NCI-H2107 treated with DMSO at 0.1 percent for 48 hours (cell line): Measurements from ENCODE around the gene CRYGC.

ENCODE experiments used
- DNase-seq: peaks from one replicate; lab custom pipeline; 2025; ENCODE audit not compliant: unreplicated experiment; lab: John Stamatoyannopoulos, UW

Gene CRYGC, protein sequence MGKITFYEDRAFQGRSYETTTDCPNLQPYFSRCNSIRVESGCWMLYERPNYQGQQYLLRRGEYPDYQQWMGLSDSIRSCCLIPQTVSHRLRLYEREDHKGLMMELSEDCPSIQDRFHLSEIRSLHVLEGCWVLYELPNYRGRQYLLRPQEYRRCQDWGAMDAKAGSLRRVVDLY

DNA sequence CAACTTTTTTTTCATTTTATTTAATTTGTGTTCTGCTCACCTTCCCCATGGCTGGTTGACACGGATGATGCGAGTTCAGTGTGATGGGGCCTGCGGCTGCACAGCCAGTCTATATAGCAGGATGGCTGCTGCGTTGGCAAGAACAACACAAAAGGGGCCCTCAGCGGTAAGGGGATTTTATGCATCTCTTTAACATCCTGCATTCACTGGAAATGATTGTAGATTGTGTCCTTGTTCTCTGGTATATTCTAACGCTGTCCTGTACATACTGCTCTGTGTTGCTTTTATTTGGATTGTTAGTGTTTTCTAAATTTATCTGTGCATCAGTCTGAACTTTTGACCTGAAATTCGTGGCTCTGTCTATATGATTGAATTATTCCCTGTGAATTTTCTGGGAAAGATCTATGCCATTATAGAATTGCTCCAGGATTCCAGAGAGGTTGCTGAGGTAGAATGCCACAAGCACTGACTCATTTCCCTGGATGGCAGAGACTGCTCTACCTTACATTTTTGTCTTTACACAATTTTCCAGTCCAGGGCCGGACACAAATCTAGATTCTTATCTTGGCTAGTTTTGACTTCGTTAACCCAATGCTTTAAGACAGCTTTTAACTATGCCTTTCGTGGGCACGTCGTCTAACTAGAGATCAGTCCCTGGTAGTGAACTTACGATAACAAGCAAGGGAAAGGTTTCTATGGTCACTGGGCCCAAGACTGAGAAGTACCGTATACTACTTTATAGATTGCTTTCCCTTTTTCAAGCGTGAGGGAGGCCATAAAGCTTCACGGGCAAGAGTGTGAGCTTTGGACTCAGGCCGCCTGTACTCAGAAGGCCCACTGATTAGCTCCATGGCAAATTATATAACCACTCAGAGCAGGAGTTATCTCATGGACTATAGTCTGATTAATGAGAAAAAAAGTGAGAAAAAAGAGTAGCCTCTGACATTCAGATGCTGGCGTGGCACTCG is at the start of gene CRYGC:
TSS of gene CRYGC (minus strand) at position 85 of the 968 bp plus-strand sequence. CDS start at position 49, 36 bp downstream.
- DNase-seq, result no peak

DNA sequence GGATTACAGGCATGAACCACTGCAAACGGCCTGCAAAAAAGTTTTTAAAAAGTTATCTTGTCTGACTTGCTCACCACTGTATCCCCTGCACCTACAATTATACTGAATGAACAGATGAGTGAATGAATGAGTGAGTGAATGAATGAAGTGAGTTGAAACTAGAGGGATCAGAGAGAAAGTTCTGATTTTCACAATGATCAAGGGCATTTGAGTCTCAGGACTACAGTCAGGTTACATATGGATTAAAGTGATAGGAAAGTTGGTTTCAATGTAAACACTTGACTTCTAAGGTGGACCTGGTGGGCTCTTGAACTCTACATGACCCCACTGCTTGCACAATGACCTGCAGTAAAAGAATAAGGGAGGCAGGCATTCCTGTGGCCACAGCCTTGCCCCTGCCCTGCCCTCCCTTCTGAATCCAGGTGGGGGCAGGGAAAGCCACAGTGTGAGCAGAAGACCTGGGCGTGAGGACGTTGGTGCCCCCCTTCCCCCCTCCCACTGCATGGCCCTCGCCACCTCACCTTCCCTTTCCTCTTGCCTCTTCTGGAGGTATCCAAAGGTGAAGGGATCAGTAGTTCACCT is 49.5 kb upstream of the CRYGC start:
- no peak for DNase-seq

DNA sequence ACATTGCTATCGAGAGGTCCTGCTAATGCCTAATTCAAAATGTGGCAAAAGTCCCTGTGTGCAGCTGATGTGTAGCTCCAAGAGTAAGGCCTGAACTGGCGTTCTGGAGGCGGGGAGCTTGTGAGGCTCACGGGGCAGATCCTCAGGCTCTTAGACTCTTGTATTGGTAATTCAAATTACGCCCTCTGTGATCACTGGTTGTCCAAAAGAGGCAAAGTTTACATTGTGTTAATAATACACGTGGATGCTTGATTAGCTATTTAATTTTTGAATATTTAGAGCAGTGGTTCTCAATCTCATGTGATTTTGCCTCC is 46.2 kb upstream of the CRYGC start:
- no peak for DNase-seq

DNA sequence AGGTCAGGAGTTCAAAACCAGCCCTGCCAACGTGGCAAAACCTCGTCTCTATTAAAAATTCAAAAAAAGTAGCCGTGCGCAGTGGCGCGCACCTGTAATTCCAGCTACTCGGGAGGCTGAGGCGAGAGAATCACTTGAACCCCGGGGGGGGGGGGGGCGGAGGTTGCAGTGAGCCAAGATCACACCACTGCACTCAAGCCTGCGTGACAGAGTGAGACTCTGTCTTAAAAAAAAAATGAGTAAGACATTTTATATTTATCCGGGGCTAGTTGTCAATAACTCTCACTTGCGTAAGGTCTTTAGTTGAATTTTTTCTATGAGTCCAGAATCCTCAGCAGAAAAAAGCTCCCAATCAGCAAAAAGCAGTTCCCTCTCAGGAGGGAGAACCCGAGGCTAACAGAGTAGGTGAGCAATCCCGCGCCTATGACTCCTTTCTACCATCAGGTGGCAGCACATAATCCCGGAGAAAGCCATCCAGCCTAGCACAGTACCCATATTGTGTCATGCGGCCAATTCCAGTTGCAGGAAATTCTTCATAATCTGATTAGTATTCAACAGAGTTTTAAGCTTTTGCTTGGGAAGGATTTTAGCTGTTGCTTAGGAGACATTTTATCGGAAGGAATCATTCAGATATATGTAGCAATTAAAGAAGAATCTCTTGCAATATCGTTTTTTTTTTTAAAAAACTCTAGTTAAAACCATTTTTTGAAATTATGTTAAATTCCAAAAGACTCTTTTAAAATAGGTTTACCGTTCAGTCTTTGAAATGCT is 45.6 kb upstream of the CRYGC start:
- peak; percentile 70 for DNase-seq

DNA sequence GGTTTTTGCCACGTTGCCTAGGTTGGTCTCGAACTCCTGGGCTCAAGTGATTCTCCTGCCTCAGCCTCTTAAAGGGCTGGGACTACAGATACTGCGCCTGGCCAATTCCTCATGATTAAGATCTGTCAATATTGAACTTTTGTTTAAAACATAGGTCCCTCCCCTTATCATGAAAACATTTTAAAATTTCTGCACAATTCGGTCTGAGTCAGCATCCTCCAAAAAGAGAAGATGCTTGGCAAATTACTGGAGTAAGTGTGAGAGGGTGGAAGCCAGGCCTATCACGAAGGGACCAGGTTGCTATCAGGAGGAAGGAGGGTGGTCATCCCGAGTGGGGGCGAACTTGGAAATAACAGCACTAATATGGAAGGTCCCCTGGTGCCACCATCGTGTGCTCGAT is 44.5 kb upstream of the CRYGC start:
- no peak for DNase-seq

DNA sequence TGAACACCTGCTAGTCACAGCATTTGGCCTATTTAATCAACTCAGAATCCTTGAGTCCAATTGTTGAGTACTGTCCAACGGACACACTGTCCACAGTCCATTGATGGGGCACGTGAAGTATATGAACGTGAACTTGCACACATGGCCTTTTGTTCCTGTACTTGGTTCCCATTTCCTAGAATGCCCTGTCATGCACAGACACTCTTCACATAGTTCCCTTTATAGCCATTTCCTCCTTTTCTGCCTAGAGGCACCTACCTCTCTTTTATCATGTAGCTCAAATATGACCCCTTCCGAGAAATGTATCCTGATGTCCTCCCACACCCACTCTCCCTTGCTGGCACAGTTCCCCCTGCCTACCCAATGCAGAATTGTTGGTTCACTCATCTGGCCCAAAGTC is 42.5 kb upstream of the CRYGC start:
- DNase-seq, result no peak

DNA sequence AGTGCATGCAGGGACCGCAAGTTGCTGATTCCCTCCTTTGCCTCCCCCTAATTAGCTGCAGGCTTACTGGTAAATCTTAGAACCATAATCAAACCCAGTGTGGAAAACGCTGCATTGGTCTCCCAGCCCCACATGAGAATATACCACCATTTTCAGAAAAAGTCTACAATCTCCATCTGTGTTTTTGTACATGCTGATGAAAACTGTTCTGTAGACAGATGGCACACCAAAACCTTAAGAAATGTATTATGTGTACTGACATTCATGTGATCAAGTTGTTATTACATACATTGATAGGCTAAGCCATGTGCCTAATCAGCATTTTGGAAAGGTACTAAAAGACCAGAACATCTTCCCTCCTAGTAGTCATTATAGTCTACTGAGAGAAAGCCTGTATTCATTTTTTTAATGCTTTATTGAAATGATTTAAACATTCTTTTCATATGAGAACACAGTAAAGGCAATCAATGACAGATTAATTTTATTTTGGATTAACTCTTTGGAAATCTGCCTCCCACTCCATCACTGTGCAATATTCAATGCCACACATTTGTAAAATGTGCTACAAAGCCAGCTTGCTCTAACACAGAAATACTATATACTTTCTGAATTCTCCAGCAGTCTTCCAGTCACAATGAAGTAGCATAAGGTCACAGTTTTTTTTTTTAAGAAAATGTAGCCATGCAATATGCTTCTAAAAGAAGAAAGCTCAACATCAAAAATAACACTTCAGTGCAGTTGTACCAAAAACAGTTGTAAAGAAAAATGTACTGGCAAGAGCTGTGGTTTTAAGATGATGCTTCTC is 35.5 kb upstream of the CRYGC start:
- DNase-seq, result no peak

DNA sequence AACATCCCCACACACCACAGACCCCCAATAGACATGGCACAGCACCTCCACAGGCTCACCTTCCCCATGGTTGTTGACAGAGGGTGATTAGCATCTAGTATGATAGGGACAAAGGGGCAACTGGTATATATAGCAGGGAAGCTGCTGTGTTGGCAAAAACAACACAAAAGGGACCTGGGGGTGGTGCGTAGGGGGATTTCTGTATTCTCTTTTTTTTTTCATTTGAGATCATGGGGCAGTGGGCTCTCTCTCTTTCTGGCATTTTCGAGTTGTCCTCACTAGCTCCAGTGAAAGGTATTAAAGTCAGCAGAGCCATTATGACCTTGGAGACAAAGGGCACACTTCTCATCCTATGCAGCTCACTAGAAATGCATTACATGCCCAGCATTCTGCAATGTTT is 33.9 kb upstream of the CRYGC start, which contains the start of gene CRYGA:
TSS of gene CRYGA (minus strand) at position 101 of the 400 bp plus-strand sequence. CDS start at position 68, 33 bp downstream.
- DNase-seq, result no peak

DNA sequence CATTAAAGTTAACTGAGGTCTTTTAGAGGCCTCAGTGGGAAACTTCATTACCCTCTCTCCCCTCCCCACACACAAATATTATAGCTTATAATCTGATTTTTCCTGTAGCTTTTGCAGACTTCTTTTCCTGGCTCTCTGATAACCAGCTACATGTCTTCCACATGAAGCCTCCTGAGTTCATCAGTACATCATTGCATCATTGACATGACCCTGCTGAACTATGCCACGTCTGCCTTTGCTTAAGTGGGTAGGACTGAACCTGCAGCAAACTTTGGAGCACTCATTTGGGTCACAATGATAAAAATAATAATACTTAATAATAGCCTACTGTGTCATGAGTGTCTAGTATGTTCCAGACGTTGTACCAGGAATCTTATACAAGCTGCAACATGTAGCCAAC is 26.8 kb upstream of the CRYGC start:
- no peak for DNase-seq

DNA sequence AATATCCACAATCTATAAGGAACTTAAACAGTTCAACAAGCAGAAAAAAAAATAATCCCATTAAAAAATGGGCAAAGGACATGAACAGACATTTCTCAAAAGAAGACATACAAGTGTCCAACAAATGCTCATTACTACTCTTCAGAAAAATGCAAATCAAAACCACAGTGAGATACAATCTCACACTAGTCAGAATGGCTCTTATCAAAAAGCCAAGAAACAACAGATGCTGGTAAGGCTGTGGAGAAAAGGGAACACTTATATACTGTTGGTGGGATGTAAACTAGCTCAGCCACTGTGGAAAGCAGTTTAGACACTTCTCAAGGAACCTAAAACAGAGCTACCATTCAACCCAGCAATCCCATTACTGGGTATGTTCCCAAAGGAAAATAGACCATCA is 23.5 kb upstream of the CRYGC start:
- DNase-seq, result no peak

DNA sequence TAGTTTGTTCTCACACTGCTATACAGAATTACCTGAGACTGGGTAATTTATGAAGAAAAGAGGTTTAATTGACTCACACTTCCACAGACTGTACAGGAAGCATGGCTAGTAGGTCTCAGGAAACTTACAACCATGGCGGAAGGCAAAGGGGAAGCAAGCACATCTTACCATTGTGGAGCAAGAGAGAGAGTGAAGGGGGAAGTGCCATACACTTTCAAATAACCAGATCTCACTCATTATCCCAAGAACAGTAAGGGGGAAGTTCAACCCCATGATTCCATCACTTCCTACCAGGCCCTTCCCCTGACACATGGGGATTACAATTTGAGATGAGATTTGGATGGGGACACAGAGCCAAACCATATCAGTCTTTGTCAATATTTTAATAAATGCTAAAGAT is 21.3 kb upstream of the CRYGC start:
- no peak for DNase-seq

DNA sequence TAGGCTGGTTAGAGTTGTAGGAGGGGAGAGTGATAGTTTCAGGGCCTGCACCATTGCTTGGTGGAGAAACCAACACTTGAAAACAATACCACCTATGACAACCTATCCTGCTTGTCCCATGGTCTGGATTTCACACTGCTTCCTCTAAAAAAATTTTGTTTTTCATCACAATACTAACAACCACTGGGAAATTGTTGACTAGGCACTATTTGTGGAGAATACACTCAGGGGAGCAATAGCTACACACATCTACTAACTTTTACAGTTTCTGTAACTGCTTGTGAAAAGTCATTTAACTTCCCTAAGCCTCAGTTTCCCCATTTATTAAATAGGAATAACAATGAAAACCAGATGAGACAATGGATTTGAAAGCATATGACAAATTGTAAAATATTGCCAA is 20.5 kb upstream of the CRYGC start:
- DNase-seq, result no peak

DNA sequence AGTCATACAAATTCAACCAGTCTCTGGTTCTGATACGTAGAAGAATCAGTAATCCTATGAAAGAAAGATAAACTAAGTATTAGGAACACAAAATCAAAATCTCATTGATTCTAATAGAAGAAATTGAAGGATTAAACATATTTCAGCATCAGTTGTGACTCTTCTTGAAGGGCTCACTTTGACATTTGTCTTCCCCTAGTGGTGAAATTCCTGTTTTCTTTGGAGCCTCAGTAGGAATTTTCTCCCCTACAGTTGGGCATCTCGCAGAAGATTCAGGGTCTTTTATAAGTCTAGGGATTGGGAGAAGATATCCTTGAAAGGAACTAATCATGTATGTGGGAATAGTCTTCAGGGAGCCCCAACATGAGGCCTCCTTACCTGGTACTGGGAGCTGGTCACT is 19.2 kb upstream of the CRYGC start:
- DNase-seq, result no peak

DNA sequence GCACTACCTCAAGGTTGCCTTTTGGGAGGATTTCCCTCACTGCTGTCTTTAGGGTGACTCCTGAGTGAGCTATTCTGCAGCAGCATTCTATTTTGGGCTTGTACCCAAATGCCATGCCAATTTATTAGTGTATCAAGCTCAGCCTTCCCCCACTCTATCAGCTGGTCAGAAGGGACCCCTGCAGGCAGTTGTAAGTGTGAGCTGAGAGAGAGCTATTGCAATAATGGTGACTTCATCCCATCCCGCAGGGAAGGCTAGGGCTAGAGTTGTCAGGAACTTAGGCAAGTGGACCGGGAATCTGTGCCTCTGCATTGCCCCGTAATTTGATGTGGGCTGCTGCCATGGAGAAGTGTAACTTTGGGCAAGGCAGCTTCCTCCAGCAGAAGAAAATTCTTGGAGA is 18.1 kb upstream of the CRYGC start:
- DNase-seq, result no peak

DNA sequence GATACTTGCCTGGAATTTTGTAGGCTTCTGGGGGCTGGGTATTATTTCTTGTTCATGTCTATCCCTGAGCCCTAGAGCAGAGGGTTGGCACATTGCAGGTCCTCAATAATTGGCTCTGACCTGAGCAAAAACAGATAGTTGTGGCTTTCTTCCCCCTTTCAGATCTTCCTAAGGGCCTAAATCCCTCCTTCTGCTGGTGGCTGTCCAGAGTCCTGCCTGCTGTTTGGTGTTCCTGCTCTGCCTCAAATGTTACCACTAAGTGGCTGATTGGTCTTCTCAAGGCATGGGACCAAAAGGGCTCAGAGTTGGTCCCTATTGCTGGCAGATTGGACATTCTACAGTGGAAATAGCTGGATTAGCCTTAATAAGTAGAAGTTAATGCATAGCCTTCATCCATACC is 17.4 kb upstream of the CRYGC start:
- DNase-seq, result no peak

DNA sequence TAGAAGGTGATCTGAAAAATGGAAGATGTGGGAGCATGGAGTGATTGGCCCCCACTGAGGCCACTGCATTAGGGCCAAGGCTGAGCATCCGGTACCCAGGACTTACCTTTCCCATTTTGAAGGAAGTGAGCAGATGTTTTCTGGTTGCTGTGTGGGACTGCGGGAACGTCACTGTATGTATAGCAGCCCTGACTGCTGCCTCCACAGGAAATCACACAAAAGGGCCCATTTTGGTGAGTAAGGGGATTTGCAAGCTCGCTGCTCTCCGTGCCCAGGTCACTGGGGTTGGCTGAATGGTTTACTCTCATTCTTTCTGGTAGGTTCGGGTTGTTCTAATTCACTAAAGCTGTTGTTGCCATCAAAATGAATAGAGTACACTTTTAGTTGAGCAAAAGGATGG is 16.4 kb upstream of the CRYGC start, which contains the start of gene CRYGB:
TSS of gene CRYGB (minus strand) at position 153 of the 400 bp plus-strand sequence. CDS start at position 115, 38 bp downstream.
- DNase-seq, result no peak

DNA sequence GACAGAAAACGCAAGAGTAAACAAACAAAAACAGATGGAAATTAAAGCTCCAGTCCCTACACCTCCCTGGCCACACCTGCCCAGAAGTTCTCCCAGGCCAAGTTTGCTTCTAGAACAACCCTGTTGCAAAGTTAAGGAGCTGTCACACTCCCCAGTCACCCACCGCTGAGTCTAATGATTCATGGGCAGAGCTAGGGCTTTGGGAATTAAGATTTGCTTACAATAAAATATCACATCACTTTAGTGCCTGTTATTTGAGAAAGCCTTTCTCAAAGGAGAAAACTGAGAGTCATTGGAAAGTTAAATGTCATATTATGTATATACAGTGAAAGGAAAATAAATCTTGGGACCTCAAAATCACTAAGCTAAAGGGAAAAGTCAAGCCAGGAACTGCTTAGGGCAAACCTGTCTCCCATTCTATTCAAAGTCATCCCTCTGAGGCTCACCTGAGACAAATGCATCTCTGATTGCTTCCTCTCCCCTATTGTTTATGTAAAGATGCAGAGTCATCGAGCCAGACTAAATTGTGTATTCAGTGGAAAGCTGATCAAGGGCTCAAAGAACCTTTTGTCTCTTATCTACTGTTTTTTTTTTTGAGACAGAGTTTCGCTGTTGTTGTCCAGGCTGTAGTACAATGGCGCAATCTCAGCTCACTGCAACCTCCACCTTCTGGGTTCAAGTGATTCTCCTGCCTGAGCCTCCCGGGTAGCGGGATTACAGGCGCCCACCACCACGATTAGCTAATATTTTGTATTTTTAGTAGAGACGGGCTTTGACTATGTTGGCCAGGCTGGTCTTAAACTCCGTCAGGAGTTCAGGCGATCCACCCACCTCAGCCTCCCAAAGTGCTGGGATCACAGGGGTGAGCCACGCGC is 13.5 kb upstream of the CRYGC start:
- peak; percentile 20 for DNase-seq

DNA sequence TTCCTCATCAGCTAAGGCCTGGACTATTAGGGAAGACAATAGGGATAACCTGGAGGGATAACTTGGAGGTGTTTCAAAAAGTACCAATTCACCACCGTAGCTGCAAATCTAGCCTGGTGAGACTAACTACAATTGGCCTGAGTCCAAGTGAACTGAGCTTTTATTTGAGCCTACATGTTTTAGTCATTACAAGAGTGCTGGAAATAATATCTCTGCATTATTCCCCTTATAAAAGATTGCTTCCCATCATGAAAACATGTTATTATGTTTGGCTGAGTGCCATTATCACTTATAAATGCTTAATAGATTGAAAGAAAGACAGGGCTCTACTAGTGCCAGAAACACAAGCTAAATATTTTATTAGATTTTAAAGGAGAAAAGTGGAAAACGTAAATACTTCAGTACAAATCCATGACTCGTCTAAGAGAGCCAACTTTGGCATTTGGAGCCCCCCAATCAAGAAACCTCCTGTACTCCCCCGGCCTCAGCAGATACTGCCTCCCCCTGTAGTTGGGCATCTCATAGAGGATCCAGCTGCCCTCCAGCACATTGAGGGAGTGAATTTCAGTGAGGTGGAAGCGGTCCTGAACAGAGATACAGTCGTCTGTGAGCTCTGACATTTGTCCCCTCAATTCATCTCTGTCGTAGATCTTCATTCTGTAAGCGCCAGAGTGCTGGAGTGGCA is 12.8 kb upstream of the CRYGC start:
- DNase-seq, result peak; percentile 74

DNA sequence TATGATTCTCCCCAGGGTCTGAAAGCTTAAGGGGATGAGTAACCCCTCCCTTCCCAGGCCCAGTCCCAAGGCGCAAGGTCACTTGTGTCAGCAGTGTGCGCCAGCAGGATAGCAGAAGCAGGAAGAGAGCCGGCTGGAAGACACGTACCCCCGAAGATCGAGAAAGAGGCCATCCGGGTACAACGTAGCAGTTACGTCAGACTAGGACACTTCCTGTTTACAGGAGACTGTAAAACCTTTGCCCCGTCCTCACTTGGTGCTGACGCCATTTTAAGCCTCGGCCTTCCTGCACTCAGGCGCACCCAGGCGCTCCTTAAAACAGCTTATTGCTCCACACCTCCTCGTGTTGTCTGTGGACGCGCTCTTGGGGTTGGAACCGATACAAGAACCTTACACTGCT is 9.8 kb upstream of the CRYGC start:
- DNase-seq, result no peak
